ENCODE measurements around the gene RTCB.

The RTCB gene

DNA sequence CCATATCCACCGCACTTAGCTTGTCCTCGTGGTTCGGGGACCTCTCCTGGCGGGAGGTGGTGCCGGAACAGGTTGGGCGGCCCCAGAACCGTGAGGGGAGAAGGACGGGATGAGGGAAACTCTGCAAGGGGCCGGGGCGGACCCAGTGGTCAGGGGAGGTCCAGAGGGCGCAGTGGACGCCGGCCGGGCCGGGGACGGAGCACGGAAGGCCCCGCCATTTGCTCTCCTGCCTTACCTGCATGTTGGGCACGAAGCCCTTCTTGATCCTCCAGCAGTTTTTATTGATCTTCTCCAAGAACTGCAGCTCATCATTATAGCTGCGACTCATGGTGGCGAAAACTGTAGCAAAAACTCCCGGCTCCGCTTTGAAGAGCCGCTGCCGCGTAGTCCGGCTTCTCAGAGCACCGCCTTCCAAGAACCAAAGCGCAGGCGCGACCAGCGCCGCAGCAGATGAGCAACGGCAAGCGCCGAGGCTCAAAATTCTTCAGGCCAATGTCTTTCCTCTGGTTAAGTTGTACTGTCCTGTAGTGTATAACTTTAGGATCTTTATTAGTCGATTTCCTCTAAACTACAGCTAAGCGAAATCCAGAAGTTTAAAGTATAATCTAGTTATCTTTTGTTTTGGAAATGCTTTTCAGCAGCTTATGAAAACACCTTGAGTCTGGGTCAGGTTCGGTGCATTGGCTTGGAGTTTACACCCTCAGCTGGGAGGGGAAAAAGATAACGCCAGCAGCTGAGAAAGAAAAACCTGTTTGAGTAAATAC lies at the start of gene RTCB:
RTCB (minus strand) TSS at position 419 of the 764 bp plus-strand sequence; CDS start at position 328, 91 bp downstream.
- DNase-seq, result peak; percentile 72 to 86

DNA sequence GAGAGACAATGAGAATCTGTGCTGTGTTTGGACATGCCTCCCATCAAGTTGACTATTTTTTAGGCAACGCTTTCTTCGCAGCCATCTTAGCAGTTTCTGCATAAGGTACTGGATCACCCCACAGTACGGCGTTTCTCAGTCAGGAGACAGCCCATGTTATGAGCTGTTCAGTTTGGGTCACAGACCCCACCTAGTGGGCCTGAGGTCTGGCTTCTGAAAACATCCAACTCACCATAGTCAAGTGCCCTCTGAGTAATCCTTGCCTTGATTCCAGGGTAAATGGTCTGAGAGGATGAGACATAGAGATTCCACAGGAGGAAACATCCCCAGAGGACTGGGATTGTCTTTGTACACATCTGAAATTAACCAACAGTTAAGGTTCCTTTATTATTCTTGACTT lies 45.0 kb upstream of the RTCB start:
- DNase-seq, result no peak

DNA sequence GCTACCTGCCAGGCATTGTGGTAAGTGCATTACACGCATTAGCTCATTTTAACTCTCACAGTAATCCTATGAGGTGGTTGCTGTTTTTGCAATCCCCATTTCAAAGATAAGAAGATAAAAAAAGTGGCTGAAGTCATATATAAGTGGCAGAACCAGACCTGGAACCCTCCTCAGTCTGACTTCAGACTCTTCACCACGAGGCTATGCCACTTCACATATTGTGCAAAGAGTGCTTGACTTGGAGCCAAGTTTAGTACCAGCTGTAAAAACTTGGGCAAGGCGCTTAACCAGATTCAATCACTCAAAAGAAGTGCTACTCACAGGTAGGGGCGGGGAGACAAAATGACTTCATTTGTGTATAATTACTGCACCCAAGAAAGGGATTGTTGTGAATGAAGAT lies 36.9 kb upstream of the RTCB start:
- no peak for DNase-seq

DNA sequence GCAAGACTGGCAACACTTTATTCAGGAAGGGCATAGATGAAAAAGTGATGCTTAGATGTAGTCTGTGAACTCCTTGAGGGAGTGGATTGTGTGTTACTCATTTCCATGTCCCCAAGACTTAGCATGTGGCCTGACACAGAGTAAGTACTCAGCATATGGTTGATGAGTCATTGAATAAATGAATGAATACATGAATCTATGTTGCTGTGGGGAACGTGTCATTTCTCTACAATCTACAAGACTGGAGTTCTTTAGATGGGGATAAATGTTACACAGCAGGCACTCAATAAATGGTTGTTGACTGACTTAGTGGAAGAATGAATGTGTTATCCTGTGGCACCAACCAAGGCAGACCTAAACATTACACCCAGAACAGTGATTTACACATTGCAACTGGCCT lies 34.3 kb upstream of the RTCB start:
- no peak for DNase-seq

DNA sequence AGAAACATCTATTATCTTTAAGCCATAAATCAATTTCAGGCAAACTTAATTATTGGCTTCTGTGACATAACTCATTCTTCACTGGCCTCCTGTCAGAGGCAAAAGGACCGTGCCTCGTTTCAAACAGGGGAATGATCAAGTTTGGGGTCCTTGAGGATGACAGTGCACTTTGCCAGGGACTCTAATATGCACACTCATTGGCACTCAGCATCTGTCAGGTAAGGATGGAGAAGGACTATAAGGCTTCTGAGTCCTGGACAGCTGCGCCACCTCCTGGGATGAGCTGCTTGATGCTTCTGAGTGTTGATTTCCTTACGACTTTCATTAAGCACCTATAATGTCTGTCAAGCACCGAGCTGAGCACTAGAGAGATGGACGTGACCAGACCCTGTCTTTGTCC lies 32.0 kb upstream of the RTCB start:
- no peak for DNase-seq

DNA sequence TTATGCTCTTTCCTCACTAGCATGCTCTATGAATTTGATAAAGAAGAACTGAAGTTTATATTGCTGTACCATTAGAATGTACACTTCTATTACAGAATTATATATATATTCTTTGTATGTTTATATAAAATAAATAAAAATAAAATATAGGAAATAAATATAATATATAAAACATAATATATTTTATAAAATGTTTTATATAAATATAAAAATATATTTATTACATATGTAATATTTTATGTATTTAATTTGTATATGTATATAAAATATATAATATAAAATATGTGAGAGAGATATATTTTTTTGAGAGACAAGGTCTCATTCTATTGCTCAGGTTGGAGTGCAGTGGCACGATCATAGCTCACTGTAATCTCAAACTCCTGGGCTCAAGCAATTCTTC lies 18.3 kb upstream of the RTCB start:
- DNase-seq, result no peak

DNA sequence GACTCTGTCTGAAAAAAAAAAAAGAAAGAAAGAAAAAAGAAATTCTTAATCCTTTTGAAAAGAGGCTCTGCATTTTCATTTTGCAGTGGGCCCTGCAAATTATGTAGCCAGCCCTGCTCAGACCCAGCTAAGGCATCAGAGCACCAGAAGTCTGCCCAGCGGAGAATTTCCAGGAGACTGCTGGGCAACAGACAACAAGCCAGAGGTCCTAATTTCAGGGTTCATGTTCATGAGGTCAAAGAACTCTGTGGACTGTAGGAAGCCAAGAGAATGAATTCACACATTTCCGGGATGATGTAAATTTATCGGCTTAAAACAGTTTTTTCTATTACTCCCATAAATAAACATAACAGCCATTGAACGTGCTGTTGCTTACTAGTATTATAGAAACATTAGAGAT lies 14.8 kb upstream of the RTCB start:
- no peak for DNase-seq

DNA sequence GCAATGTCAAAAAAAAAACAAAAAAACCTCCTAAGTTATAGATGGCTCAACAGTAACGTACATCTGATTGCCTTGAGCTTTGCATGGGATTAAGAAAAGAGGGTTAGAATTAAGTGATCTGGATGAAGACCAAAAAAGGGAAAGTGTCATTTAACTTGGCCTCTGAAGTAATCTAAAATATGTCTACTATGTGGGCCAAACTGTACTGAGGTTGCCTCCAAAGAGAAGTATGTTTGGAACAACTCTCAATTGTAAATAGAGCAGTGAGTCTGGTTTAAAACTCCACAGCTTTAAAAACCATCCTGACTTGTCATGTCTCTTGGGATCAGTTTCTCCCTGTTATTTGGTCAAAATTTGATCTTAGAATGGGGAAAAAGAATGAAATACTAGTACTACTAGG lies 11.6 kb upstream of the RTCB start:
- no peak for DNase-seq

DNA sequence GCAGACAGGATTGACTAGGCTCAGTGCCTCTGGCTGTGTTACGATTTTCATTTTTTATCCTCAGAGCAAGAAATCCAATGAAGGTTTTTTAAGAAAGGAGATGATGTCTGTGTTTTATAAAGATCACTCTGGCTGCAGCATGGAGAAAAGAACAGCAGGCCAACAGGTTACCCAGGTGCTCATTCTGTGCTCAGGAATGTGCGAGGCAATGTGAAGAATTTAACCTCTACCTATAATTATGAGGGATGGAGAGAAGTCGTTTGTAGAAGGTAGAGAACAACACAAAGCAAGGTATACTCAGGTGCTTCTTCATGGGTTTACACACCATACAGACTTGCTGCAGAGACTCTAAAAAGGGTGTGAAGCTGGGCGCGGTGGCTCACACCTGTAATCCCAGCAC lies 10.0 kb upstream of the RTCB start:
- no peak for DNase-seq

DNA sequence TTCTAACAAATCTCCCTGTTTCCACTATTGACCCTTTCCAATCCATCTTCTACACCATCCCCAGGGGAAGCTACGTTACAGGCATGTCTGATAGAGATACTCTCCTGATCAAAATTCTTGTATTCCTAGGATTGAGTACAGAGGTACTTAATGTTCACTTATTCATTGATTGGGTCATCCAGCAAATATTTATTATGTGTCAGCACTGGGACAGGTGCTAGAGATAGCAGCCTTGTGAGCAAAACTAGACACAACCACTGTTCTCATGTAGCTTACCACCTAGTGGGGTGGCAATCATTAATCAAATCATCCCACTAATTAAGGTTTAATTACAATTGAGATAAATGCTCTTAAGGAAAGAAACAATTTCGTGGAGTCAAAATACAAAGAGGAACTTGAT lies 9.4 kb upstream of the RTCB start:
- no peak for DNase-seq

DNA sequence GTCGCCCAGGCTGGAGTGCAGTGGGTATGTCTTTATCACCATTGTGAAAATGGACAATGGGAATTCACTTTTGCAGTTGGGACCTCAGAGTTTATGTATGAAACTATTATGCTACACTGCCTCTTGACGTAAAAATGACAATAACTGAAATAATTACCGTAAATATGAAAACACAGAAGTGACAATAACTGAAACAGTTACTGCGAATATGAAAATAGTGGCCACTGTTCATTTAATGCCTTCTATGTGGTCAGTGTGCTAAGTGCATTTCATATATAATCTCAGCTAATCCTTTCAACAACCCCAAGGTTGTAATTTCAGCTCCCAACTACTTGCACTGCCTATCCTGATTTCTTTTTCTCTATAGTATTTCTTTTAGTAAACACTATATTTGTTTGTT lies 5.9 kb upstream of the RTCB start:
- DNase-seq, result no peak

DNA sequence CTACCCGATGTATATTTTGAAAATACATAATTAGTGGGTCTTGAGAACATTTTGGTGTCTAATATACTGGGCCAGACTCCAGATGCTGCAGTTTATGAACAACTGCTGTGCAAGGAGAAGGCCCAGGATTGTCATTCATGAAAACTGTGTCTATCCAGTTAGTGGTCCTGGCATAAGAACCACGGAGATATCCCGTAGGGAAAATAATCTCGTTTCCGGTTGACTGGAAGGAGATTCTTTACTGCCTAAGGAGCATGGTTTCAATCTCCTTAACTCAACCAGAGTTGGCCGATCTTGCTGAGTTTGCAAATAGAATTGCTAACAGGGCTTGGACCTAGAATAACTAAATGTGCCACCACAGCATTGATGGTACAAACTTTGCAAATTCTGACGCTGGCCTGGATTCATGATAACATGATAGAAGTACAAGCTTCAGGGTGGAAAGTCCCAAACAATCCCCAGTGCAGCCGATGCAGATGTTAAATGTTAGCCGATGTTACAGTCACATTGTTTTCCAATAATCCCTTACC lies 4.6 kb upstream of the RTCB start:
- DNase-seq, result no peak

DNA sequence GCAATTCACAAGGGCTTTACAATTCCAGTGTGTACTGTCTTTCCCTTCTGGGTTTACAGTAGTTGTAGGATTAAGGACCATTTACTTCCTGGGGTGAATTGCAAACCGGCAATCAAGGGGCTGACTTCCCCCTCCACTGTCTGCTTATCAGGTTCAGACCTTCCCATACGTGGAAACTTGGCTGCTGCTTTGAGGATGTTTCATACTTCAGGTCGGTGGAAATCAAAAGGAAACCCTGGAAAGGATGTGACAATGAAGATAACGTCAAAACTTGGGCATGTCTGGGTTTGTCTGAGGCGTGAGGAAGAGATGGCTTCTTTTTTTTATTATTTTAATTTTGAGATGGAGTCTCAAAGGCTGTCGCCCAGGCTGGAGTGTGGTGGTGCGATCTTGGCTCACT lies 2.1 kb upstream of the RTCB start:
- no peak for DNase-seq

DNA sequence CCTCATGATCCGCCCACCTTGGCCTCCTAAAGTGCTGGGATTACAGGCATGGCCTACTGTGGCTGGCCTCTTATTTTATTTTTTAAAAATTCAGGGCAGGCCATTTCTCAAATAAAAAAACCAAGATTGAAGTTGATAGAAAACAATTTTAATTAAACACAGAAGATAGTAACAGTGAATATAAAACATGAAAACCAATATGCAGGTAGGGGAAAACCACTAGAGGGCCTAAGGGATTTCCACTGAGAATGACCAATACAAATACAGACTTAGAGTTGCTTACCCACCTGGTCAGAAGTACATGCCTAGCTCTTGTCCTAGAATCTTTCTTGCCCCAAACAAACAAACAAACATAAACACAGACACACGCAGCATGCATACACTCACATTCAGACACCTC lies 1.7 kb upstream of the RTCB start:
- peak; percentile 10 to 33 for DNase-seq

DNA sequence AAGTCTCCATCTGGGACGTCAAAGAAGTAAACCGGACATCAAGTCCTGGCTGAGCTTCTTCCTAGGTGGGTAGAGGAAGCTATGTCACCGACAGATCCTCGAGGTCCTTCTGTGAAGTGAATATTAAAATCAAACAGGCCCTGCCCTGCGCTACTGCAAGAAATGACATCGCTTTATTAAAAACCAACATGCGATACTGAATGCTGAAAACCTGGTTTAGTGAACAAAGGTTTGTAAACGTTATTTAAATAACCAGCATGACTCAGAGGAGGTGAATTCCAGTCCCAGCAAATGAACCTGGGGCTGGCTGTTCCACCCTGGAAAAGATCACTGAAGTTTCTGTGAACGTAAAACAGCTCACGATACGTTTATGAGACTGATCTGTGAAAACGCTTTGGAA lies 645 bp downstream of the RTCB start:
- DNase-seq, result no peak

DNA sequence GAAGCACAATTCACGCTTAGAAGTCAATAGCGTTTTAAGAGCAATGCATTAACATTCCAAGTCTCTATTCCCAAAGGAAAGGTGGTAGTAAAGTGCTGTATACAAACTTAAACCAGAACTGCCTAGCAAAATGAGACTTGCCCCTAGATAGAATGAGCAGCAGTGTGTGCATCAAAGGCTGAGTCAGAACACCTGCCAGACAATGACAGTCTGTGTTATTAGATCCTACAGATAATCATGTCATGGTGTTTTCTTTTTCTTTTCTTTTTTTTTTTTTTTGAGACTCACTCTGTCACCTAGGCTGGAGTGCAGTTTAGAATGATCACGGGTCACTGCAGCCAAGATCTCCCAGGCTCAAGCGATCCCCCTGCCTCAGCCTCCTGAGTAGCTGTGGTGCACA lies 1.6 kb downstream of the RTCB start:
- no peak for DNase-seq

DNA sequence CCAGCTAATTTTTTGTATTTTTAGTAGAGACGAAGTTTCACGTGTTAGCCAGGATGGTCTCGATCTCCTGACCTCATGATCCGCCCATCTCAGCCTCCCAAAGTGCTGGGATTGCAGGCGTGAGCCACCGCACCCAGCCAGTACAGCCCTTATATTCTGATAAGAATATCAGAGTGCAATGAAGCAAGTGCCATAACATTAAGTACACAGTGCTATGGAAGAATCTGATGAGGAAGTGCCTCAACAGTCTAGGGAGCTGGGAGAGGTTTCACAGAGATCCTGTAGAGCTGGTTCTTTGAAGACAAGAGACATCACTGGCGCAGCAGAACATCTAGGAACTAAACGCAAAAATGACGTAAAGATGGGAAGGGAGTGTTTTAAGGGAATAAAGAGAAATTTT lies 2.1 kb downstream of the RTCB start:
- DNase-seq, result no peak

DNA sequence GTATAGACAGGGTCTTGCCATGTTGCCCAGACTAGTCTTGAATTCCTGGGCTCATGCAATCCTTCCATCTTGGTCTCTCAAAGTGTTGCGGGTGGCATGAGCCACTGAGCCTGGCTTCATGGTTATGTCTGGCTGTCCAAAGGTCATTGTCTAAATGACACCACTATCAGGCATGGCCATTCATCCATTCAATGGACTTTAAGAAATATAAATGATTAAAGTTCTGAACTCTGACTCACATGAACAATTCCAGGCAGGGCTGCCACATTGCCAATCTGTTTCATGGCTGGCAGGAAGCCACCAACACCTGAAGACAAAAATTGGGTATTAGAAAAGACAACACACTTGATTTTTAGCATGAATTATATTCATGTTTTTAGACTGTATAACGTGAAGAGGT lies 4.1 kb downstream of the RTCB start:
- no peak for DNase-seq

DNA sequence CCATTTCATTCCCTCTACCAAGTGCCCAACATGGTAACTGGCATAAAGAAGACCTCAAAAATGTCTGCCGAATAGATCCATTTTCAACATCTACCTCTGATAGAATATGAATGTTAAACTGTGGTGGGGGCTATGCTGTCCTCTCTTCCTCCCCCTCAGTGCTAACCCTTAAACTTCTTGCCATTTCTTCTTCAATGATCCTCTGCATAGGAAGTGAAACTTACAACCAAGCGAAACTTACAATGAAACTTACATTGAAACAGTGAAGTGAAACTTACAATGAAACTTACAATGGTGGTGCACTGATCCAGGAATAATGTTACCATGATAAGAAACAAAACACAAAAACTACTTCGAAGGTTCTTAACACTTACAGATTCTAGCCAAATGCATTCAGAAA lies 4.7 kb downstream of the RTCB start:
- DNase-seq, result no peak

DNA sequence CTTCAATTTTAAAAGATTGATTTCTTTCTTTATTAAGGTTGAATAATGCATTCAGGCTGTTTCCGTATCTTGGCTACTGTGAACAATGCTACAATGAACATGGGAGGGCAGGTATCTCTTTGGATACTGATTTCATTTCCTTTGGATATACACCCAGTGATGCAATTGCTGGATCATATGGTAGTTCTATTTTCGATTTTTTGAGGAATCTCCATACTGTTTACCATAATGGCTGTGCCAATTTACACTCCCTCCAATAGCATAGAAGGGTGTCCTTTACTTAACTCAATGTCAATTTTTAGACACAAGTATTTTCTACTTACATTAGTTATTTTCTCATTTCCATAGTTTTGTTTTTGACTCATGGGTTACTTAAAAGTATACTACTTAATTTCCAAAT lies 8.0 kb downstream of the RTCB start:
- no peak for DNase-seq

DNA sequence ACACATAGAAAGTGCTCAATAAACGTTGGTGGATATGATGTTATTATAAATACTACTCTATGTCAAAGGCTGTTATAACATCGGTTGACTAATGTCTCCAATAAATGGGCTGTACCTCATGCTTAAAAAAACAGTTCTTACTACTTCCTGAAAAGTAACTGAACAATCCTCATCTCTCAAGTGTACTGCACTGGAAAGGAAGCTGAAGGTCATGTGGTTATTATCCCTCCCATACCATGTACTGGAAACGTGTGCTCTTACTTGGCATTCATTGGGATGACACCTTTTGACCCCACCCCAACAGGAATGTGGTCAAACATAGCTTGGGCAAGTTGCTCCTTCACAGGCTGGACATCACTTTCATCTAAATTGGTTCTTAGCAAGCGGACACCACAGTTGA lies 10.6 kb downstream of the RTCB start:
- no peak for DNase-seq

DNA sequence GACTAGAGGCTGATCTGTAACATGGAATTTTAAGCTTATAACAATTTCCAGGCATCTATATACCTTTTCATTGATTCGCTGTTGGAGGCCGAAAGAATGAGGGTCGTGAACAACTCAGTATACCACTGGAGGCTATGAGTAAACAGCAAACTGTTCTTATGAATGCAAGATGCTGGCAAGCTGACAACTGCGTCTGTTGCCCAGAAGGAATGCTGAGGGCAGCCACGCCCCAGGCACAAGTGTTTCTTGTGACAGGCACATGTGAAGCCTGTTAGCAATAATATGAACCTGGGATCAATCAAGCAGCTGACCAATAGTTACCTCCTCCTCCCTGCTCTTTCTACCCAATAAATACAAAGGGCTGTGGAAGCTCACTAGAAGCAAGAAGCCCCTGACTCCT lies 15.3 kb downstream of the RTCB start:
- DNase-seq, result no peak

DNA sequence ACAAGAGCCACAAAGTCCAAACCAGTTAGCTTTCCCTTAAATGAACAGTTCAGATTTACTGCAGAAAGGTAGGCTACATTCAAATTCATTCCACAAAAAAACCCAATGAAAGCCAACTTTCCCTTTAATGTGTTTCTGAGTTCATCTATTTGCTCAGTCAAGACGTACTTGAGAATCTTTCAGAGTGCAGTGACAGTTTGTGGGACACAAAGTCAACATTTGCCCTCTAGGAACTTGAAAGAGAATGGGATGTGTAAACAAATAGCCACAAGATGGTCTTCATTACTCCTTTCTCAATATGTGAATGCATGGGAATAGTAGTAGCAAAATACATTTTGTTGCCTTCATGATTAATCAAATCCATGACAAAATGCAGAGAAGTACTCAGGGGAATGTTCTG lies 15.8 kb downstream of the RTCB start:
- DNase-seq, result no peak

DNA sequence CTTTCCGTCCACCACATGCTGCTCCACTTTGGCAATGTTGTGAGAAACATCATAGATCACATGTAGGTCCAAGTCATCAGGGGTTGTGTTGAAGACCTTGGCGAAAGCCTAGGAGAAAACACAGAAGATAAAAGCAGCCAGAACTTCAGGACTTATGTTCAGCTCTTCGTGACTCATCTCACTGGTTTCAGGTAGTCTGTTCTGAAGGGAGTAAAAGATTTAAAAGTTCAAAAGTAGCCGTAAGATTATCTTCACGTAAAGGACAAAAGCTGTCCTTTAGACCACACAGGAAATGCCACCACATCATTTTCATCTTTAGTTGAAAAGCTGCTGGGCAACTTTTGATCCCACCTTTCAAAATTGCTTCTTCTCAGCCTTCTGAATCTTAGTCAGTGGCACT lies 16.9 kb downstream of the RTCB start:
- no peak for DNase-seq

DNA sequence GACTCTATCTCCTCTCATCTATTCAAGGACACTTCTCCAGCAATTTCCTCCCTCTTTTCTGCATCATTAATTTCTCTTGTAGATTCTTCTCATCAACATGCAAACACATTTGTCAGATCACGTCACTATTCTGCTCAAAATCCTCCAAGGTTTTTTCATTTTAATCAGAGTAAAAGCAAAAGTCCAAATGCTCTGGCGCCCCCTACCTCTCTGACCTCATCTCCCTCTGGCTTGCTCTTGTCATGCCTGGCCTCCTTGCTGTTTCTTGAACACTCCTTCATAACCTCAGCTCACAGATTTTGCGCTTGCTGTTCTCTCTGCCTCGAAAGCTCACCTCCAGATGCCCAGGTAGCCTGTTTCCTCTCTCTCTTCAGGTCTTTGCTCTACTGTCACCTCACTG lies 22.4 kb downstream of the RTCB start:
- peak; percentile 12 to 51 for DNase-seq
